Measurements from ENCODE around the gene PDE12. TPM values are rescaled to one million over a fixed set of nuclear protein-coding genes. Genes with fewer than 3 reads are reported as not detected.

Gene PDE12
- total and polyA plus RNA-seq, 2 of the 13 experiments (the other 11 are each of a cell fraction or from before 2014, with no cell fraction given), result 9.0 to 17.8 TPM

DNA sequence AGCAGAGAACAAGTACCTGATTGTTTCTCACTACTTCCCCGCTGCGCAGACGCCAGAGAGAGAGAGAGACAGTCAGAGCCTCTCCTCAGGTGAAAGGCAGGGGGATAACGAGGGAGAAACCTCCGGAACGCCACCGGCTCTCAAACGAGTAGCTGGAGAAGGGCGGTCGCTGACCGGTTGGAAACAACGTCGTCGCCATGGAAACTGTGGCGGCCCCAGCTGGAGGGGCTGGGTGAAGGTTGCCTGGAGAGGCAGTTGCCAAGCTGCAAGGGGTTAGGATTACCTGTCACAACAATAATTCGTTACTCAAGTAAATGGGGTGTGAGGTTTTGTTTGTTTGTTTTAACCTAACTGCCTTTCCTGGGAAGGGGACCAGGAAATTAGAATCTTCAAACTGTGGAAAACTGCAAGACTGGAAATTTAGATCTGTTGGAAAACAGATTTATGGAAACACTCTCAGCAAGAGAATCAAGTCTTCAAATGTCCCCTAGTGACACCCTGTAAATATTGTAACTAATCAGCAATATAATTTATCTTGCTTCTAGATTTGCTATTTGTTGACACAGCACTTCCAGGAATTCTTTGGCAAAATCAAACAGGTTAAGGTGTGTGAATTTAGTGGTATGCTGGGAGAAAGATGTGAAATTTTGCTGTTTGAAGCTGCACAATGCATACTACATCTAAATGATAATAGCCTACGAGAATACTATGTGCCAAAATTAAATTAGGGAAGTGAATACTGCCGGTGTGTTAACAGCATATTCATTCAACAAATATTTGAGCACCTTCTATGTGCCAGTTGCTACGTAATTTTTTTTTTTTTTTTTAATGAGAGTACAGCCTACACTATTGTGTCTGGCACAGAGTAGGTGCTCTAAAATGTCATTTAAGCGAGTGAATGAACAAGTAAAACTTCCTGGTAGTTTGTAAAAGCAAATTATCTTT is 11.6 kb upstream of the PDE12 start, which contains the start of gene DNAH12 (continued):
- TF ChIP-seq, protein P1, sequence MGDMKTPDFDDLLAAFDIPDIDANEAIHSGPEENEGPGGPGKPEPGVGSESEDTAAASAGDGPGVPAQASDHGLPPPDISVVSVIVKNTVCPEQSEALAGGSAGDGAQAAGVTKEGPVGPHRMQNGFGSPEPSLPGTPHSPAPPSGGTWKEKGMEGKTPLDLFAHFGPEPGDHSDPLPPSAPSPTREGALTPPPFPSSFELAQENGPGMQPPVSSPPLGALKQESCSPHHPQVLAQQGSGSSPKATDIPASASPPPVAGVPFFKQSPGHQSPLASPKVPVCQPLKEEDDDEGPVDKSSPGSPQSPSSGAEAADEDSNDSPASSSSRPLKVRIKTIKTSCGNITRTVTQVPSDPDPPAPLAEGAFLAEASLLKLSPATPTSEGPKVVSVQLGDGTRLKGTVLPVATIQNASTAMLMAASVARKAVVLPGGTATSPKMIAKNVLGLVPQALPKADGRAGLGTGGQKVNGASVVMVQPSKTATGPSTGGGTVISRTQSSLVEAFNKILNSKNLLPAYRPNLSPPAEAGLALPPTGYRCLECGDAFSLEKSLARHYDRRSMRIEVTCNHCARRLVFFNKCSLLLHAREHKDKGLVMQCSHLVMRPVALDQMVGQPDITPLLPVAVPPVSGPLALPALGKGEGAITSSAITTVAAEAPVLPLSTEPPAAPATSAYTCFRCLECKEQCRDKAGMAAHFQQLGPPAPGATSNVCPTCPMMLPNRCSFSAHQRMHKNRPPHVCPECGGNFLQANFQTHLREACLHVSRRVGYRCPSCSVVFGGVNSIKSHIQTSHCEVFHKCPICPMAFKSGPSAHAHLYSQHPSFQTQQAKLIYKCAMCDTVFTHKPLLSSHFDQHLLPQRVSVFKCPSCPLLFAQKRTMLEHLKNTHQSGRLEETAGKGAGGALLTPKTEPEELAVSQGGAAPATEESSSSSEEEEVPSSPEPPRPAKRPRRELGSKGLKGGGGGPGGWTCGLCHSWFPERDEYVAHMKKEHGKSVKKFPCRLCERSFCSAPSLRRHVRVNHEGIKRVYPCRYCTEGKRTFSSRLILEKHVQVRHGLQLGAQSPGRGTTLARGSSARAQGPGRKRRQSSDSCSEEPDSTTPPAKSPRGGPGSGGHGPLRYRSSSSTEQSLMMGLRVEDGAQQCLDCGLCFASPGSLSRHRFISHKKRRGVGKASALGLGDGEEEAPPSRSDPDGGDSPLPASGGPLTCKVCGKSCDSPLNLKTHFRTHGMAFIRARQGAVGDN (CRISPR knock-in tag; IDR thresholded peaks at IDR 0.05), result peak; percentile 33
- TF ChIP-seq SAP130 (CRISPR knock-in tag; IDR thresholded peaks at IDR 0.05; ENCODE audit: low read depth) (peak; percentile 74), SMARCE1 (IDR thresholded peaks at IDR 0.05; ENCODE audit: borderline replicate concordance) (no peak), ZNF30 (CRISPR knock-in tag; IDR thresholded peaks at IDR 0.05) (no peak), MAFF (IDR thresholded peaks at IDR 0.05; ENCODE audit: low read depth, low read length) (peak; percentile 52; the same call in 1 of the 2 replicates), DNMT3B (CRISPR knock-in tag; conservative IDR thresholded peaks at IDR 0.05) (no peak), DPF2 (CRISPR knock-in tag; IDR thresholded peaks at IDR 0.05; ENCODE audit: borderline replicate concordance, low read depth) (no peak), ERF (CRISPR knock-in tag; IDR thresholded peaks at IDR 0.05) (no peak), PITX1 (CRISPR knock-in tag; IDR thresholded peaks at IDR 0.05) (no peak), MXI1 (IDR thresholded peaks at IDR 0.05; ENCODE audit: borderline replicate concordance, low read depth, low read length) (peak; percentile 46; the same call in 1 of the 3 replicates), HNRNPLL (IDR thresholded peaks at IDR 0.05; ENCODE audit: low read depth, low read length, poor library complexity, severe bottlenecking) (peak; percentile 55), SIN3A (IDR thresholded peaks at IDR 0.05; ENCODE audit: borderline replicate concordance, low read depth, low read length) (peak; percentile 73; the same call in 1 of the 2 replicates), HDAC1 (CRISPR knock-in tag; IDR thresholded peaks at IDR 0.05) (peak; percentile 34; the same call in 1 of the 2 replicates), ZNF230 (CRISPR knock-in tag; IDR thresholded peaks at IDR 0.05) (no peak)

All from HepG2 (cell line).